Measurements from ENCODE around the gene GPR55.

GPR55 gene

DNA sequence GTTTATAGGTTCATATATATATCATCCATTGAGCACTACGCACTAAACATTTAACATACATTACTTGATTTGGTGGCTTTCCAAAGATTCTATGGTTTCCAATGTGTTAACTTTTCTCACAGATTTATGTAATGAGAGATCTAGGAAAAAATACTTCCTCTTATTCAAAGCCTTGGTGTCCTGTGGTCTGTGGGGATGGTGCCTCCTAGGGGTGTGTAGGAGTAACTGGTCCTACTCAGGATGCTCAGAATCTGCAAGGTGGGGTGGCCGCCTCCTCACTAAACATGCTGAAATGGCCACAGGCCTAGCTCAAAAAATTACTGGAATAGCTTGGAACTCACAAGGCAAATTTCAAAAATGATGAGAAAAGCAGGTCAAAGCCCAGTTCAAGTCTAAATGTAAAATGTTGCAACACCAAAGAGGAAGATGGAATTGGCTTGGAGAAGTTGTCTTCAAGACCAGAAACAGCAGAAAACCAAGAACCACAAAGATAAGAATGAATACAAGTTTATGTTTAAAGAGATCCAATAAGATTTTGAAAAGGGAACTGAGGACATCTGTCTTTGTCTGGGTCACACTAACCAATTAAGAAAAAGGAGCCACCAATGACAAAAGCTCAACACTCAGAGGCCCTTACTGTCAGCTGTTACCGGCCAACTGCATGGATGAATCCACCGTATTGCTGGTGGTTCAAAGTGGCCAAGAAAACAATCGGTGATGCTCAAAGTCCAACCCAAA, 11.5 kb downstream of the GPR55 start:
- Histone ChIP-seq H3K27ac (ENCODE audit: extremely low read depth, low read depth, low read length) (no peak overlapping the region), H3K36me3 (ENCODE audit: control insufficient read depth in 2 of 2, insufficient read depth in 1 of 2, low read length in 2 of 2) (no peaks in the 10 kb centered on the region), H3K4me1 (ENCODE audit: control insufficient read depth, insufficient read depth, low read length) (no peaks in the 10 kb centered on the region), H3K9me3 (ENCODE audit: control insufficient read depth, insufficient read depth, low read depth, low read length) (no peaks in the 10 kb centered on the region), H3K4me3 (ENCODE audit: low read depth, low read length) (no peak overlapping the region)
- TF ChIP-seq ZNF830 (tag by site-specific recombination; IDR thresholded peaks at IDR 0.05; ENCODE audit: low read depth), result no peak
- no peak for TF ChIP-seq SP7 (tag by site-specific recombination; IDR thresholded peaks at IDR 0.05)
- TF ChIP-seq, protein P1, sequence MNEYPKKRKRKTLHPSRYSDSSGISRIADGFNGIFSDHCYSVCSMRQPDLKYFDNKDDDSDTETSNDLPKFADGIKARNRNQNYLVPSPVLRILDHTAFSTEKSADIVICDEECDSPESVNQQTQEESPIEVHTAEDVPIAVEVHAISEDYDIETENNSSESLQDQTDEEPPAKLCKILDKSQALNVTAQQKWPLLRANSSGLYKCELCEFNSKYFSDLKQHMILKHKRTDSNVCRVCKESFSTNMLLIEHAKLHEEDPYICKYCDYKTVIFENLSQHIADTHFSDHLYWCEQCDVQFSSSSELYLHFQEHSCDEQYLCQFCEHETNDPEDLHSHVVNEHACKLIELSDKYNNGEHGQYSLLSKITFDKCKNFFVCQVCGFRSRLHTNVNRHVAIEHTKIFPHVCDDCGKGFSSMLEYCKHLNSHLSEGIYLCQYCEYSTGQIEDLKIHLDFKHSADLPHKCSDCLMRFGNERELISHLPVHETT (tag by site-specific recombination; IDR thresholded peaks at IDR 0.05), result no peak
- no peak for TF ChIP-seq ZNF747 (tag by site-specific recombination; IDR thresholded peaks at IDR 0.05)
- no peak for TF ChIP-seq ZNF558 (tag by site-specific recombination; IDR thresholded peaks at IDR 0.05)
- TF ChIP-seq ZNF366 (tag by site-specific recombination; conservative IDR thresholded peaks at IDR 0.05), result no peak
- no peak for TF ChIP-seq ZNF843 (tag by site-specific recombination; IDR thresholded peaks at IDR 0.05)
- TF ChIP-seq ZBTB7A (tag by site-specific recombination; IDR thresholded peaks at IDR 0.05; ENCODE audit: low read depth), result no peak
- TF ChIP-seq ZNF19 (tag by site-specific recombination; IDR thresholded peaks at IDR 0.05; ENCODE audit: low read depth), result no peak
- no peak for TF ChIP-seq ZNF350 (tag by site-specific recombination; IDR thresholded peaks at IDR 0.05)
- TF ChIP-seq, protein P2, sequence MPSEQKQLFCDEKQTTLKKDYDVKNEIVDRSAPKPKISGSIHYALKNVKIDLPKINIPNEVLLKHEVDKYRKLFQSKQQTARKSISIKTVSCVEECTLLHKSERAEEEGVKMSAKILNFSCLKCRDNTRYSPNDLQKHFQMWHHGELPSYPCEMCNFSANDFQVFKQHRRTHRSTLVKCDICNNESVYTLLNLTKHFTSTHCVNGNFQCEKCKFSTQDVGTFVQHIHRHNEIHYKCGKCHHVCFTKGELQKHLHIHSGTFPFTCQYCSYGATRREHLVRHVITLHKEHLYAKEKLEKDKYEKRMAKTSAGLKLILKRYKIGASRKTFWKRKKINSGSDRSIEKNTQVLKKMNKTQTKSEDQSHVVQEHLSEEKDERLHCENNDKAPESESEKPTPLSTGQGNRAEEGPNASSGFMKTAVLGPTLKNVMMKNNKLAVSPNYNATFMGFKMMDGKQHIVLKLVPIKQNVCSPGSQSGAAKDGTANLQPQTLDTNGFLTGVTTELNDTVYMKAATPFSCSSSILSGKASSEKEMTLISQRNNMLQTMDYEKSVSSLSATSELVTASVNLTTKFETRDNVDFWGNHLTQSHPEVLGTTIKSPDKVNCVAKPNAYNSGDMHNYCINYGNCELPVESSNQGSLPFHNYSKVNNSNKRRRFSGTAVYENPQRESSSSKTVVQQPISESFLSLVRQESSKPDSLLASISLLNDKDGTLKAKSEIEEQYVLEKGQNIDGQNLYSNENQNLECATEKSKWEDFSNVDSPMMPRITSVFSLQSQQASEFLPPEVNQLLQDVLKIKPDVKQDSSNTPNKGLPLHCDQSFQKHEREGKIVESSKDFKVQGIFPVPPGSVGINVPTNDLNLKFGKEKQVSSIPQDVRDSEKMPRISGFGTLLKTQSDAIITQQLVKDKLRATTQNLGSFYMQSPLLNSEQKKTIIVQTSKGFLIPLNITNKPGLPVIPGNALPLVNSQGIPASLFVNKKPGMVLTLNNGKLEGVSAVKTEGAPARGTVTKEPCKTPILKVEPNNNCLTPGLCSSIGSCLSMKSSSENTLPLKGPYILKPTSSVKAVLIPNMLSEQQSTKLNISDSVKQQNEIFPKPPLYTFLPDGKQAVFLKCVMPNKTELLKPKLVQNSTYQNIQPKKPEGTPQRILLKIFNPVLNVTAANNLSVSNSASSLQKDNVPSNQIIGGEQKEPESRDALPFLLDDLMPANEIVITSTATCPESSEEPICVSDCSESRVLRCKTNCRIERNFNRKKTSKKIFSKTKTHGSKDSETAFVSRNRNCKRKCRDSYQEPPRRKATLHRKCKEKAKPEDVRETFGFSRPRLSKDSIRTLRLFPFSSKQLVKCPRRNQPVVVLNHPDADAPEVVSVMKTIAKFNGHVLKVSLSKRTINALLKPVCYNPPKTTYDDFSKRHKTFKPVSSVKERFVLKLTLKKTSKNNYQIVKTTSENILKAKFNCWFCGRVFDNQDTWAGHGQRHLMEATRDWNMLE (tag by site-specific recombination; conservative IDR thresholded peaks at IDR 0.05; ENCODE audit: low read depth), result no peak
- TF ChIP-seq, protein P3, sequence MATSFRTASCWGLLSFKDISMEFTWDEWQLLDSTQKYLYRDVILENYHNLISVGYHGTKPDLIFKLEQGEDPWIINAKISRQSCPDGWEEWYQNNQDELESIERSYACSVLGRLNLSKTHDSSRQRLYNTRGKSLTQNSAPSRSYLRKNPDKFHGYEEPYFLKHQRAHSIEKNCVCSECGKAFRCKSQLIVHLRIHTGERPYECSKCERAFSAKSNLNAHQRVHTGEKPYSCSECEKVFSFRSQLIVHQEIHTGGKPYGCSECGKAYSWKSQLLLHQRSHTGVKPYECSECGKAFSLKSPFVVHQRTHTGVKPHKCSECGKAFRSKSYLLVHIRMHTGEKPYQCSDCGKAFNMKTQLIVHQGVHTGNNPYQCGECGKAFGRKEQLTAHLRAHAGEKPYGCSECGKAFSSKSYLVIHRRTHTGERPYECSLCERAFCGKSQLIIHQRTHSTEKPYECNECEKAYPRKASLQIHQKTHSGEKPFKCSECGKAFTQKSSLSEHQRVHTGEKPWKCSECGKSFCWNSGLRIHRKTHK (tag by site-specific recombination; IDR thresholded peaks at IDR 0.05), result no peak
- TF ChIP-seq, protein P4, sequence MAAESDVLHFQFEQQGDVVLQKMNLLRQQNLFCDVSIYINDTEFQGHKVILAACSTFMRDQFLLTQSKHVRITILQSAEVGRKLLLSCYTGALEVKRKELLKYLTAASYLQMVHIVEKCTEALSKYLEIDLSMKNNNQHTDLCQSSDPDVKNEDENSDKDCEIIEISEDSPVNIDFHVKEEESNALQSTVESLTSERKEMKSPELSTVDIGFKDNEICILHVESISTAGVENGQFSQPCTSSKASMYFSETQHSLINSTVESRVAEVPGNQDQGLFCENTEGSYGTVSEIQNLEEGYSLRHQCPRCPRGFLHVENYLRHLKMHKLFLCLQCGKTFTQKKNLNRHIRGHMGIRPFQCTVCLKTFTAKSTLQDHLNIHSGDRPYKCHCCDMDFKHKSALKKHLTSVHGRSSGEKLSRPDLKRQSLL (tag by site-specific recombination; IDR thresholded peaks at IDR 0.05), result no peak
- no peak for TF ChIP-seq ZNF169 (tag by site-specific recombination; IDR thresholded peaks at IDR 0.05)
- no peak for TF ChIP-seq BCL11B (tag by site-specific recombination; IDR thresholded peaks at IDR 0.05; ENCODE audit: low read depth)
- no peak for TF ChIP-seq ZNF311 (tag by site-specific recombination; IDR thresholded peaks at IDR 0.05; ENCODE audit: borderline replicate concordance)
- TF ChIP-seq ZNF214 (tag by site-specific recombination; IDR thresholded peaks at IDR 0.05; ENCODE audit: borderline replicate concordance), result no peak
- CTCF ChIA-PET, result interaction anchor here (0.6 to 2.6 kb wide), 15 partner anchors 9 to 484 kb away, joined by 3 to 16 read pairs (median 4); partner anchors contain the start of gene GPR55
- POLR2A ChIA-PET, result no interaction called here
